ENCODE measurements around the gene PANX2.

The PANX2 gene

GRCh38 chr22:50184004-50184901 lies 13.7 kb downstream of the PANX2 start:
- DNase-seq: no peak

DNA sequence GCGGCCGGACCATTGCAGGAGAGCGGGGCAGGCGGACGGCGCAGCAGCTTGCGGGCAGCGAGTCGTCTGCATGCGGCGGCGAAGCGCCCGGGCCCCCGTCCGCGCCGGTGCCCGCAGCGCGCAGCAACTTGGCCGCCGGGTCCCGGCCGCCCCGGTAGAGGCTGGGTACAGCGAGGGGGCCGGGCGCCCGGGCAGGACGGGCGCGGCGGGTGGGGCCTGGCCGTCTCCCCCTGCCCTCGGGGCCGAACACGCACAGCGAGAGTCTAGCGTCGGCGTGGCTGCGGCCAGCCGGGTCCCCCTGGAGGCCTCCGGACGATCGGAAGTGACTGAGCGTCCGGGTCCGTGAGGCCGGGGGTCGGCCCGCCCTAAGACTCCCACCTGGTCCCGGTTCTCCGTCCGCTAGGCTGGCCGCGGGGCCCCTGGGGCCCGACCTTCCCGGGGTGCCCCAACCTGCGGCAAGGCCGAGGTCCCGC lies 14.4 kb downstream of the PANX2 start:
- no peak for DNase-seq

DNA sequence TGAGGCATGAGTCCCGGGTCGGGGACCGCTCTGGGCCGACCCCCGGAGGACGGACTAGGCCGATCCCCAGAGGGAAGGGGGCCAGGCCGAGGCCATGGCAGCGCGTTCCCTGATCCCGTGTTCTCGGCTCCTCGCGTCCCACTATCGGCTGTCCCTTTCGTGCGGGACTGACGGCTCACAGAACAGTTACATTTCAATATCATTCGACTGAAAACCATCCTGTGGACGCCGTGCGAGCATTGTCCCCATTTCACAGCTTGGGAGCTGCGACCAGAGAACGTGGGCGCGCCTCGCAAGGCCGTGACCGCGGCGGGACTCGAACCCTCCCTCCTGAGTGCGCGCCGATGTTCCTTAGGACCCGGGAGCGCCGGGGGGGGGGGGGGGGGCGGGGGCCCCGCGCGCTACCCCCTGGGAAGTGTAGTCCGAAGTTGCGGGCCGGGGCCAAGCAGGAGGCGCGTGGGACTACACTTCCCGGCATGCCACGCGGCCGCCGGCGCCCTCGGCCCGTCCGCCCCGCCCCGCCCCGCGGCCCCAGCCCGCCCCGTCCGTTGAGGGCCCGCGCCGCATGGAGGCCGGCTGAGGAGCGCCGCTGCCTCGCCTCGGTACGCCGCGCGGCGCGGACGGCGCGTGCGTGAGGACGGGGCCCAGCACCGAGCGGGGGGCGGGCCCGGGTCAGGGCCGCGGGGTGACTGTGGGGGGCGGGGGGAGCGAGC lies 15.0 kb downstream of the PANX2 start, which contains the start of gene TRABD:
Gene TRABD (plus strand): TSS at position 539 of the 713 bp plus-strand sequence. CDS start 7,148 bp downstream, outside the sequence.
- DNase-seq: peak; percentile 84

- DNase-seq: no peak
These were observed 15.7 kb downstream of the PANX2 start for GRCh38 chr22:50186181-50186714.

- DNase-seq: no peak
These were observed 16.4 kb downstream of the PANX2 start for GRCh38 chr22:50186761-50187523.

DNA sequence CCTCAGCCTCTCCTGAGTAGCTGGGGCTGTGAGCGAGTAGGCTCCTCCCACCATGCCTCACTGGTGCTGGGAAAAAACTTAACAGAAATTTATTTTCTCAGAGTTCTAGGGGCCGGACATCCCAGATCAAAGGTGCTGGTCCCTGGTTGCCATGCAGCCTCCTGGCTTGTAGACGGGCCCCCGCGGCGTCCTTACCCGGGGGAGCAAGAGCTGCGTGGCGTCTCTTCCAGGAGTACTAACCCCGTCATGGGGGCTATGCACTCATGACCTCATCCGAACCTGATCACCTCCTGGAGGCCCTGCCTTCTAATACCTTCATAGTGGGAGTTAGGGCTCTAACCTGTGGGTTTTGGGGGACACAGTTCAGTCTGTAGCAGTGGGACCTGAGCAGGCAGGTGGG lies 17.8 kb downstream of the PANX2 start:
- DNase-seq: no peak

- DNase-seq: no peak
These were observed 18.8 kb downstream of the PANX2 start for GRCh38 chr22:50189184-50189848.

DNA sequence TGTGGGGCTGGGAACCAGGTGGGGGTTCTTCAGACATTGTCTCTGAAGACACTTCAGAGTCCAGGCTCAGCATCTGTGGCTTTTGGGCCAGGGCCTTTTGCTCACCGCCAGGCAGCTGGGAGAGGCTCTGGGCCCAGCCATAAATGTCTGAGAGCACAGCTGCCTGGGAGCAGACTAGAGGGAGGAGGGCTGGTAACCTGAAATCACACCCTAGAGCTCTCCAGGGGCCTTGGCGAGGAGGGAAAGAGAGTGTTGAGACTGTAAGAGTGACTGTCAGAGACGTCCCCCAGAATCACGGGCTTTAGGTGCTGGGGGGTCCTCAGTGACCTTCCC lies 19.3 kb downstream of the PANX2 start:
- no peak for DNase-seq

DNA sequence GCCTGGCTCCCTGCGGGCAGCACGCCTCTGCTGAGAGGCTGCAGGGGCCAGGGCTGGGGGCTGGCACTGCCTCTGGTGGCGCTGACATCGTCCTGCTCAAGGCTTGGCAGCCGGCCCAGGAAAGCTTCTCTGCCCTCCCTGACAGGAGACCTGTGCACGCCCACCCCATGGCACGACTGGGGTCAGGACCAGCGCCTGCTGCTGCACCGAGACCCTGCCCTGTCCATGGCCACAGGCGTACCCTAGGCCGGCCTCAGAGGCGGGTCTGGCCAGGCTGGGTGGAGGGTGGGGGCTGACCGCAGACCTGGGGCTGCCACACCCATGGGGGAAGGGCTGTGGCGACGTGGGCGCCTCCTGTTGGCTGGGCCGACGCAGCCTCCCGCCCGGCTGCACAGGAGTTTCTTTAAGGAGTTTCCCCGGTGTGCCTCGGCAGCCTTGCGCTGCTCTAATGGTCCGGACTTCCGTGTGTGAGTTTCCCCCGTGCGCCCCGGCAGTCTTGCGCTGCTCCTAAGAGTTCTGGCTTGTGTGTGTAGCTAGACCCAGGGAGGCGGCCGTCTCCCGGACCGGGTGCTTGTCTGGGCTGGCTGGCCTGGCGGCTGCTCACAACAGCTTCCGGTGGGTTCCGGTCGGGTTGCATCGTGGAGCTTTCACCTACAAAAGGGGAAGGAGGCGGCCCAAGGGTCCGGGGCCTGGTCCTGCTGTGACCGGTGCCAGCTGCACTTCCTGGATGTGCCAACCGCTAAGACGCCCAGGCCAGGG lies 19.8 kb downstream of the PANX2 start:
- peak; percentile 67 for DNase-seq

DNA sequence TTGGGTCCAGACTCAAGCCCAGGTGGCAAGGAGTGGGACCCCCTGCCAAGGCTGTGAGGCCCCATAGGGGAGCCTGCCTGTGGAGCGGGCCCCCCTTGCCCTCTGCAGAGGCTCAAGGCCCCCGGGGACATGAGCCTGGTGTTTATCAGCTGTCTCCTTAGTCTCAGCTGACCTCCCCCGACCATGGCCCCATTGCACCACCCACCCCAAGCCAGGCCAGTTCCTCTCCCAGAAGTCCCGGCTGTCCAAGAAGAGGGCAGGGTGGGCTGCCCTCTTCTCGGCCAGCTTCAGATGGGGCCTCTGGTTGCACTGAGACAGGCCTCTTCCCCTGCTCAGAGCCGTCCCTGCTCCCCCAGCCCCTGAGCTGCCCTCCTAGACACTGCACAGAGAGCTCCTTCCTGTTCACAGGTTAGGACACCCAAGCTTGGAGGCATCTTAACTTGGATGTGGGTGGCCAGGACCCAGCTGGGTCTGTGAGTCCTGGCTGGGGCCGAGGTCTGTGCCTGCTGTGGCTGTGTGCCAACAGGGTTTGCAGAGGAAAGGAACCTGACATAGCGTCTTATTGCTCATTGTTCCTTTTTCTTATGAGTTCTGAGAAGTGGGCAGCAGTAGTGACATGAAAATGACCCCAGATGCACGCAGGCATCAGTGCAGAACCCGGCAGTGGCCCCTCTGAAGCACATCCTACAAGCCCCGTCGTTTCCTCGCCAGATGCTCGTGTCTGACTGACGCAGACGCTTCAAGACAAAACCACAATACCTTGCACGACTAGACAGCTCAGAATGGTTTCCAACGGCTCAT lies 20.6 kb downstream of the PANX2 start:
- DNase-seq: peak; percentile 80

DNA sequence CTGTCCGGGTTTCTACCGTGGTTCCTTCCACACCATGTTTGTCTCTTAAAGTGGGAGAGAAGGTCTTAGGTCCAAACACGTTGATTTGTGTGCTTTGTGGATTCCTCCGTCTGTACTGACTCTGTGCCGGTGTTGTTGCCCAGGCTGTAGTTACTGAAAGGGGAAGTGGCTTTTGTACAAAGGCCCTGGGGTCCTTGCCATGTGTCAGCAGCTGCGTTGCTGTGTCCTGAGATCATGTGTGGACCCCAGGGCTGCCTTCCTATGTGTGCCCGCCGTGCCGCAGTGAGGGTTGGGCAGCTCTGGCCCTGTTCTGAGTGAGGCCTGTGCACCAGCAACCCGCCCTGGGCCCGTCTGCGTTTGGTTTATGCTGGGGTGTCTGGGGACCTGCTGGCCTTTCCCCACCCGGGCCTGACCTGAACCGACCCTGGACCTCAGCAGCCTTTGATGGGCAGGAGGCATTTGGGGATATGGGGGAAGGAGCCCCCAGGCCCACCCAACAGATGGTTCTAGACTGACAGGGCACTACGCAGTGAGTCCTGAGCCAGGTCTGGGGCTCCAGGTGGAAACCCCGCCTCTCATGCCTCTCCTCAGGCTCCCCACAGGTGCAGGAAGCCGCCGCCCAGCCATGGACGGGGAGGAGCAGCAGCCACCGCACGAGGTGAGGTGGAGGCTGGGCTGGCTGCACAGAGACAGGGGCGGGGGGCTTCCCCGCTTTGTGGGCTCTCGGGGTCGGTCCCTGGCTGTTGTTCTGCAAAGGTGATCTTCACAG lies 22.1 kb downstream of the PANX2 start:
- peak; percentile 46 for DNase-seq

DNA sequence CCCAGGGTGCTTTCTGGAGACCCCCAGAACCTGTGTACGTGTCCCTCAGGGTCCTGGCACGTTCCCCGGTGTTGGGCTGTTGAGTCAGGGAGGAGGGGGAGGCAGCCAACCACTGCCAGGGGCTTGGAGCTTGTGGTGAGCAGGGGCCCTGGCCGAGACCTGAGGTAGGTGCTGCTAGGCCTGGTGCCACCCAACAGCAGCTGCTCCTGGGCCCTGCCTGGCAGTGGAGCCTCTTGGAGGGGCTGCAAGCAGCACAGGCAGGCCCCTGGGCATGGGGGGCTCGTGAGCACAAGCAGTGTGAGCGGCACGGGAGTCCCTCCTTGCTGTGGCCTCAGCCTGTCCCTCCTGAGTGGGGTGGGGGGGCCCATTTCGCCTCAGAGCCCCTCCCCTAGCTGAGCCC lies 23.1 kb downstream of the PANX2 start:
- no peak for DNase-seq

DNA sequence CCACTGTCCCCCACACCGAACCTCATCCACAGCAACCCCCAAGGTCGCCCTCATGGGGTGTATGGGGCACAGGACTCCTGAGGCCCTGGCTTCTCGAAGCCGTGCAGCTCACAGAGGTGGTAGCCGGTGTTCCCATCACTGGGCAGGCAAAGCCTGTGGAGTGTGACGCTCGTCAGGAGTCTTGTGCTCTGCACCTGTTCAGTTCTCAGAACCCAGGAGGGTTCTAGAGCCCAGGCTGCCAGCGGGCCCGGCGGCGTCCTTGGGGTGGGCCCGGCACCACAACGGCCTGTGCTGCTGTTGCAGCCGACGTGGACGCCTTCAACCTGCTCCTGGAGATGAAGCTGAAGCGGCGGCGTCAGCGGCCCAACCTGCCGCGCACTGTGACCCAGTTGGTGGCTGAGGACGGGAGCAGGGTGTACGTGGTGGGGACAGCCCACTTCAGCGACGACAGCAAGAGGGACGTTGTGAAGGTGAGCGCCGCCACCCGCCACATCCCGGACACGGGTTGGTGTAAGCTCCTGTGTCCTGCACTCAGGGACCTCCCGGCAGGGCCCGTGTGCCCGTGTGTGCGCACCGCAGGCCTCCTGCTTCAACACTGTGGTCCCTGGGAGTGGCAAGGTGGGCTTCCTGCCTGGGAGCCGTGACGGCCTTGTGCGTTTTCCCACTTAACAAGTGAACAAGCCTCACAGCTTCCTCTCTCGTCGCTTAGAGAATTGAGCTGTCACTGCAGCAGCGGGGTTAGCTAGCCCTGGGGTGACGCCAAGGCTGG lies 23.7 kb downstream of the PANX2 start:
- DNase-seq: no peak

DNA sequence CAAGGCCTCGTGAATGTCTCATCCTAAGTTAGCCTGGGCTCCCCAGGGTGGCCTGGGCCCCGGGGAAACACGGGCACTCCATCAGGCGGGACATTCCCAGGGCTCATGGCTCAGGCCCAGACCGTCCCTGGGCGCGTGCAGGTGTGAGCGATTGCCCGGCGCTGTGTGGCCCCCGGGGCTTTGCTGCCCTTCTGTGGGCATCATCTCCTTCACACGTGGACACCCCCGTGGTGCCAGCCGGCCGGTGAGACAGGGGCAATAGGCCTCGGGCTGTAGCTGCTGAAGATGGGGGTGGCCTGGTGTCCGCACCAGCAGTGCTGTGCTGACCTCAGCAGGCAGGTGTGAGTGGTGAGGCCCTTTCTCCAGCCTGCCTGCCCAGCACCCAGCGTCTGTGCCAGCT lies 25.7 kb downstream of the PANX2 start:
- DNase-seq: no peak

DNA sequence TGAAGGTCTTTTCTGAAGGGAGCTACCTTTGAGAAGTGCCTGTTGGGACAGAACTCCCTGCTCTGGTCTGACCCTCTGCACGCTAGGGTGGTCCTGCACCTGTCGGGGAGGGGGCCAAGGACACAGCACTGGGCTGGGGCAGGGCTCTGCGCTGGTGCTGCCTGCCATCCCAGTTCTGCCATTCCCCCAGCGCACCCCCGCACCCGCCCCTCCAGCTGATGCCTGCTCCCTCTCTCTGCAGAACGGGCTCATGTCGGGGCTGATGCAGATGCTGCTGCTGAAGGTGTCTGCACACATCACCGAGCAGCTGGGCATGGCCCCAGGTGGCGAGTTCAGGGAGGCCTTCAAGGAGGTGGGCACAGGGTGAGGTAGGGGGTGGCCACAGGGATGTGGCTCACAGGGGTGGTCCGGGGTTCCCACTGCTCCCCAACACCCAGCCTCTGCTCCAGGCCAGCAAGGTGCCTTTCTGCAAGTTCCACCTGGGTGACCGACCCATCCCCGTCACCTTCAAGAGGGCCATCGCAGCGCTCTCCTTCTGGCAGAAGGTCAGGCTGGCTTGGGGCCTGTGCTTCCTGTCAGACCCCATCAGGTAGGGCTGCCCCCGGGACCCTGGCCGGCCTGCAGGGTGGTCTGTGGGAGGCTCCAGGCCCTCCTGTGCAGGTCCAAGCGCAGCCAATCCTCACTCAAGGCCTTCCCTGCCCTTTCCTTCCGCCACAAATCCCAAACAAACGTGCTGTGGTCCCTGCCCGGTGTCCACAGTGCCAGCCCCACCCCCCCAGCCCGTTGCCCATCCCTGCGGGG lies 26.7 kb downstream of the PANX2 start:
- DNase-seq: no peak

GRCh38 chr22:50197856-50198623 lies 27.5 kb downstream of the PANX2 start:
- DNase-seq: no peak

GRCh38 chr22:50198624-50199017 lies 28.1 kb downstream of the PANX2 start:
- no peak for DNase-seq

Measured in effector CD4-positive, alpha-beta T cell (primary cell).